Fibroblast of skin of right biceps (primary cell): ENCODE results near the gene SPDYE2.
"Not testable (repeated sequence)": the region's sequence is repeated elsewhere in the genome, so short reads cannot be mapped to it uniquely, and the experiment has no call there.

Experiments
- DNase-seq: peaks from one replicate; pipeline ENCODE4 v3.0.0-alpha.2; 2013

Gene SPDYE2

DNA sequence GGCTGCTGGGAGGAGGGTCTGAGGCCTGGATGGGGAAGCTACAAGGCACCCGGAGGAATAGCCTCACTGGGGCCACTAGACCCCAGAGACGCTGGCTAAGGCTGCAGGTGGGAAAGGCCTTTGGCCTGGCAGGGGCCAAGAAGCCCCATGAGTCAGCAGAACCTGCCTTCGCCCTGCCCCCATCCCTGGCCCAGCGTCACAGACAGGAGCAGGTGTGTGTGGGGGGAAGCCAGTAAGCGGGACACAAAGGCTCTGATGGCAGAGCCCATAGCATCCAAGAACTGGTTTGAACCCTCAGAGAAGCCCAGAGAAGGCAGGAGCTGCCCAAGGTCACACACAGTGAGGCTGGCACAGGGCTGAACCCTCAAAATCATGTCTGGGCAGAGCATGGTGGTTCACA lies 55.8 kb downstream of the SPDYE2 start:
- not testable (repeated sequence) for DNase-seq

DNA sequence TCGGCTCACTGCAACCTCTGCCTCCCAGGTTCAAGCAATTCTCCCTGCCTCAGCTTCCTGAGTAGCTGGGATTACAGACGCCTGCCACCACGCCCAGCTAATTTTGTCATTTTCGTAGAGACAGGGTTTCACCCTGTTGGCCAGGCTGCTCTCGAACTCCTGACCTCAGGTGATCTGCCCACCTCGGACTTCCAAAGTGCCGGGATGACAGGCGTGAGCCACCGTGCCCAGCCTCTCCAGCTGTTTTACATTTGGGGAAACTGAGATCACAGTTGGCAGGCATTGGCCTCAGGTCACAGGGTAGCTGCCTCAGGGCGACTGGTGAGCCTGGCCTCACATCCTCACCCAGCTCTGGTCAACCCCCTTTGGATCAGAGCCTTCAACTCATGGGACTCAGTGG lies 58.7 kb downstream of the SPDYE2 start:
- not testable (repeated sequence) for DNase-seq

DNA sequence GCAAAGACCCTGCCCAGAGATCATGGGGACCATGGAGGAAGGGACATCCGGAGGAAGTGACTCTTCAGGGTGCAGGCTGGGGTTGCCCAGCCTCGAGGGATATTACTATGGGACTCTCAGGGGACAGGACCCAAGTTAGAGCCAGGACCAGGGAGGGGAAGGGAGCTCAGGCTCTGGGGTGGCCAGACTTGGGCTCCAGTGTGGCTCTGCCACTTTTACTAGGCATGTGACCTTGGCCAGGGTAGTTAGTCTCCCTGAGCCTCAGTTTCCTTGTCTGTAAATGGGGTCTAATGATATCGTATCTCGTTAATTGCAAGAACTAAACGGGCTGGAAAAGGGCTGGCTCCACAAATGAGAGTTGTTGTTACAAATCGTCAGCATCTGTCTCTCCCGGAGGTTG lies 59.4 kb downstream of the SPDYE2 start:
- DNase-seq, result not testable (repeated sequence)

DNA sequence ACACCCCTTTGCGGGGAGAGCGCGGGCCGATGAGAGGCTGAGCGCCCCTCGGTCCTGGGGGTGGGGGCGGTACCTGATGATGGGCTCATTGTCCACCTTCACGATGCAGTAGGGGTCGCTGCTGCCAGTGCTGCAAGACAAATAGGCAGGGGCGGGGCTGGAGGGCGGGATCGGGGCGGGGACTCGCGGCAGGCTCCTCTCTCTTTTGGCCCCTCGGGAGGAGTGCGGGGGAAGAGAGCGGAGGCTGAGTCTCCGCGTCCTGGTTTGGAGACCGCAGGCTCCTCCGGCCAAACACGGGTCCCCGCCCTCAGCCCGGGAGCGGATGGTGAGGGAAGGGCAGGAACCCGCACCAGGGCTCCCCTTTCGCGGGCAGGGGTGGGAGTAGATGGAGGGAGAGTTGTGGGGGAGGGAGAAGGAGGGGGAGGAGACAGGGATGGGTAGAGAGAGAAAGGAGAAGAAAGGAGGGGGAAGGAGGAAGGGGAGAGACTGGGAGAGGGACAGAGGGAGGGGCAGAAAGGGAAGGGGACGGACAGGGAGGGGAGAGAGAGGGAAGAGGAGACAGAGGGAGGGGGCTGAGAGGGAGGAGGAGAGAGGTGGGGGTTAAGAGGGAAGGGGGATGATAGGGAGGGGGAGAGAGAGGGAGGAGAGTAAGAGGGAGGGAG lies 60.1 kb downstream of the SPDYE2 start:
- not testable (repeated sequence) for DNase-seq

DNA sequence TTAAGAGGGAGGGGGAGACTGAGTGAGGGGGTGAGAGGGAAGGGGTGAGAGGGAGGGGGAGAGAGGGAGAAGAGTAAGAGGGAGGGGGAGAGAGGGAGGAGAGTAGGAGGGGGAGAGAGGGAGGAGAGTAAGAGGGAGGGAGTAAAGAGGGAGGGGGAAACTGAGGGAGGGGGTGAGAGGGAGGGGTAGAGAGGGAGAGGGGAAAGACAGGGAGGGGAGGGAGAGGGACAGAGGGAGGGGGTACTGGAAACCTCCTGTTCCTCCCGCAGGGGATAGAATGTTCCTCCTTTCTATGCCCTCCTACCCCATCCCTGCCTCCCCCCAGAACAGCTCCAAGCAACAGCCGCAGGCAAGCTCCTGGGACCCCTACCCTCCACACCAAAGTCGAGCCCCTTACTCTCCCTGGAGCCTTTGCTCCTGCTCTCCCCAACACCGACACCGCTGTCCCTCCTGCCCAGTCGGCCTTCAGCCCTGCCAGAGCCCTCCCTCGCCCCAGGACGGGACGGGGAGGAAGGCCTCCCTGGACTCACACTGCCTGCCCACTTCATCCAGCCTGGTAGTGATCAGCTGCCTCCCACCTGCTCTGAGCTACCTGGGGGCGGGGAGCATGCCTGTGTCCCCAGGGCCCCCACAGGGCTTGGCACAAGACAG lies 60.8 kb downstream of the SPDYE2 start:
- DNase-seq, result peak; percentile 23
